Stimulated activated CD8-positive, alpha-beta memory T cell treated with anti-CD3 and anti-CD28 coated beads, Interleukin-4, amount 100 ng/mL, for 4 hours (primary cell): Measurements from ENCODE around the gene METTL4.

Experiments used
- DNase-seq, 2 donors: peaks; one replicate each; pipeline ENCODE4 v3.0.0-alpha.2; 2020; ENCODE audit warnings: low read depth in 2 of 2, low spot score in 1 of 2

The METTL4 gene

DNA sequence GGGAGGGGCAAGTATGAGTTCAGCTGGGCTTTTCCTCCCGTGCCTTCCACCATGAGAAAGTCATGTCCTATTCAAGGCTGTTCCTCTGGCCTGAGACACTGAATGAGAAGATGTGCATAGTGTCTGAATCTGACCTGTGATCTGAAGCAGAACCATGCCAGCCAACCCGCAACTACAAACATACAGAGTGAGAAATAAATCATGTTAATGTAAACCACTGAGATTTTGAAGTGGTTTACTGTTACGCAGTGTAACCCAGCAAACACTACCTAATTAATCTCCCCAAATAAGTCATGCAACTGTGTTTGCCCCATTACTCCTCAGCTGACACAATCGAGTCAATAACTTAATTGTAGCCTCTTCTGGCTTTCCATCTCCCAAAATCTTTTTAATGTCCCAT is 49.2 kb downstream of the METTL4 start:
- DNase-seq, result no peak

GRCh38 chr18:2518473-2518872 is 52.8 kb downstream of the METTL4 start:
- DNase-seq, result no peak

GRCh38 chr18:2515908-2516625 is 55.2 kb downstream of the METTL4 start:
- no peak for DNase-seq

GRCh38 chr18:2515171-2515787 is 56.0 kb downstream of the METTL4 start:
- no peak for DNase-seq

GRCh38 chr18:2513616-2514015 is 57.7 kb downstream of the METTL4 start:
- DNase-seq, result no peak

DNA sequence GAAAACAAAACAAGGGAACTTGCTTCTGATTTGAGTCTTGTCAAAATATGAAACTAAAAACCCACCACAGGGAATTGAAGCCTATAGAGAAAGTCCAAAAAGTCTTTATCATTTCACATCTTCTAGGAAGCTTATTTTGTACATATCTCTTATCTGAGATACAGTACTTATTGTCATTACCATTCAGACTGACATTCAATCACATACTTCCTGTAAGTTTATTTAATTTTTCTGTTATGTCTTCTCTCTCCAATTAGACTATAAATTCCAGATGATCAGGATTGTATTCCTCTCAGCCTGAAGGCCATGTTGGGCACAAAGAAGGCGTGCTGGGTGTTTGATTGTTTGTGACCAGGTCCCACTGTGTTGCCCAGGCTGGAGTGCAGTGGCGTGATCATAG is 59.2 kb downstream of the METTL4 start:
- DNase-seq, result no peak

DNA sequence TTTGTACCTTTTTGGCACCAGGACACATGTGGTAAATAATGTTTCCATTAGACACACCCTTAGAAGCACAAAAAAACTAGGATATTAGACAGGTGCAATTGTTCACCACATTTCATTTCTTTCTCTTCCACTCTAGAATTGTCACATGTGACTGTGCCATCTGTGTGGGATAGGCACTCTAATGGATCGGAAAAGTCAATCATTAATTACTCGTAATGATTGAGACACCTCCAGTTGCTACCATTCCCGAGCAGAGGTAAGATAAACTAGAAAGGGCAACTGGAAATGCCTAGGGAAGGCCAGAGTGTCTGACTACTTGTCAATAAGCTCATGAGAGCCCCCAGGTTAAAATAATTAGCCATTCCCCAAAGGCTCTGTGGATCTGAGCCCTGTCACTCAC is 59.9 kb downstream of the METTL4 start:
- no peak for DNase-seq

DNA sequence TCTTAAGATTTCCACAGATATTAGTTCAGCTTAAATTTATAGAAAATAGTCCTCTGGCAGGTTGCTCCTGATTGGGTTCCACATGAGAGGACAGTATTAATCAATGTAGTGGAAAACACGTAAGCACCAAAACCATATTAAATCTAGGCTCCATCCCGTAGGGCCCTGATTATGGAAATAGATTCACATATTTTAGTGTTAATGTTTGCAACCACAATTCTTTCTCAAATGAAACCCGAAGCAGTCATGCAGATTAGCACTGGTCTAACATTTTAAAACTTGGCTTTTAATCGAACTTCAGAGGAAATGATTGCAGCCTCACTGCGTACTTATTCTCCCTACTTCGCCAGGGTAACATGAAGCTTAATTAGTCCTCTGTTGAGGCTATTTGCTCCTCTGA is 60.9 kb downstream of the METTL4 start:
- no peak for DNase-seq

DNA sequence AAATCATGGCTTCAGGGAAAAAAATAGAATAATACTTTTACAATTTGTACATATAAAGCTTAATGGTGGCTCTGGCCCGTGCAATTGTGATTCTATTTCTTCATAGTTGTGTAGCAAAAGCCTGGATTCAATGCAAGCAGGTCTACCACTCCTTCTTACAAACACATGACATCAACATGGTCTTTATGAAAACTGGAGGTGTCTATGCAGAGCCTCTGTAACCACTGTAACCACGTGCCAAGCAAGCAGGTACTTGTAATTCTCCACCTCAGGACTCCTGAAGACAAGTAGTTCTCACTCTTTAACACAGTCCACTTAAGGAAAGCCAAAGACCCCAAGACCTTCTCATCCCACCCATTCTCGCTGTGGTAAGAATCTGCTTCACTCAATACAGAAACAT is 62.6 kb downstream of the METTL4 start:
- DNase-seq, result no peak

- no peak for DNase-seq
Observed at GRCh38 chr18:2508155-2508554, 63.1 kb downstream of the METTL4 start.

DNA sequence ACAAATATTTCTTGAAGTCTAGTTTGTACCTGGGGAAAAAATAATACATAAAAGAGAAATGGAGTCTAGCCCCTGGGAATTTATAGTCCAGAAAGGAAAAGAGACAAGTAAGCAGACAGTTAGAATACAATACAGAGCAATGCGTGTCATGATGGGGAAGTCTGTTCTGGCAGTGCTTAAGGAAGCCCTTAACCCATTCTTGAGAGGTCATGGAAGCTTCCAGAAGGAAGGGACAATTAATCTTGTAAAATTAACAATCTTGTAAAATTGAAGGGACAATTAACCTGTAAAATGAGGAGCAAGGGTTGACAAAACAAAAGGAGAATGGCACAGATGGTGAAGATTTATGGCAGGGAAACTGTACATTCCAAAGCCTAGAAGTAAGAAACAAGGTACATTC is 66.7 kb downstream of the METTL4 start:
- no peak for DNase-seq

- DNase-seq, result no peak
Observed at GRCh38 chr18:2502880-2503279, 68.4 kb downstream of the METTL4 start.

DNA sequence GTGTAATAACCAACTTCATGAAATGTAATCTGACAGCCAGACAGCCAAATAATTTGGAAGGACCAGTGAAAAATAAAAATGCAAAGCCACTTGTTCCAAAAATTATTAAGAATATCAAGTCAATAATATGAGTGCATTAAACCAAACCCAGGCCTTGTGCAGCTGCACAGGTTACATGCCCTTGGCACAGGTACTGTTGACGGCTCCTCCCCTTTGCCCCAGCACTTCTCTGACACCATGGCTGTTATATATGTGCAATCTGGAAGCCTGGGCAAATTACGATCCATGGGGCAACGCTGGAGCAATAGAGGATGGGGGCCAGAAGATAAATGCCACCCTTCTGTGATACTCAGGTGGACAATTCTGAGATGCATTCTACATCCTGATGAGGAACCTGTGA is 68.9 kb downstream of the METTL4 start:
- no peak for DNase-seq

DNA sequence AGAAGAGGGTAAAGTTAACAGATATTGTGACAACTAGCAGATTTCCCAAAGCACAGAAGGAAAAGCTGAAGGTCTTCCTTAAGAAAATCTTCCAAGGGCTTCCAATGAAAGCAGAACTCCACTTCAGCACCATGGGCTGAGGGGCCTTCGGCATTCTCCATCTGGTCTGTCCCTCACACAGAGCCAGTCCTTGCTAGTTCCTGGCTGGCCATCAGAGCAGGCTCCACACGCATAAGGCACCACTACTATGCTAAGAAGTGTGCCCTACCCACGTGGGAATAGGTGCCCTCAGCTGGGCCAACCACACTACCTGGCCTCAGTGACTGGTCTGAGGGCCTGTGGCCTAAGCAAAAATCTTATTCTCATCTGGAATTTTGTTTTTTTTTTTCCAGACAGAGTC is 73.5 kb downstream of the METTL4 start:
- no peak for DNase-seq

DNA sequence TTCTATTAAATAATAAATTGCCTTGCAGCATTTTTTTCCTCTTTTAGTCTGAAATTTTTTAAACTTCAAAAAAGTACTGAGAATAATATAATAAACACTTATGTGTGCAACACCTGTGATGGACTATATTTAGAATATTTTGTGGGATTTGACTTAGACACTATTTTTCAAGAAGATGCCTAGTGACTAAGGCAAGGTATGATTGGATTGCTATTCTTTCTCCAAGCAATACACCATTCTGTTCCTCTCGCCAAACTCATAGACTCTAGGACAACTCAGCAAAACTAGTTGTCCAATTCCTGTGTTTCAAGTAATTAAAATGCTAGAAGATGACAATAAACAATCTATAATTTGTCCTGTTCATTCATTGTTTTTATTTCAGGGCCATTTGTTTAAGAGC is 75.9 kb downstream of the METTL4 start:
- DNase-seq, result no peak

DNA sequence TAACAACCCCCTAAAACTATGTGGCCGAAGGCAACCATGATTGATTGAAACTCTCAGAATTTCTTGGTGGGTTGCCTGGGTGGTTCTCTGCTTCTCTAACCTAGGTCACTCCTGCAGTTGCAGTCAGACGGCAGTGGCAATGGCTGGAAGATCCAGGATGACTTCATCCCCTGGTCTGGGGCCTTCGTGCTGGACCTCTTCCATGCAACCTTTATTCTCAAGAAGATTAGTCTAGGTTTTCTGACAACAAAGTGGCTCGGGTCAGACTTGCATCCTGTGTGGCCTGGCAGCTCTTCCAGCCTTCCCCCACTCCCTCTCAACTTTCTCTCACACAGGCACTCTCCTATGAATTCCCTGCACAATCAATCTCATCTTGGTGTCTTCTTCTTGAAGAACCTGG is 76.4 kb downstream of the METTL4 start:
- DNase-seq, result no peak
